DOHH2 (cell line): ENCODE measurements around the gene LRP2BP.

Source experiments
- H3F3A ChIP-seq: fragments of 200-600 bp; sonication (generic), shearing (Covaris generic); 2 replicates; pipeline ENCODE4 v1.6.0; 2016; ENCODE audit warnings: antibody characterized with exemption, mild to moderate bottlenecking; ENCODE audit not compliant: control insufficient read depth, insufficient read depth
- H3K27ac ChIP-seq: fragments of 200-600 bp; sonication (generic); 2 replicates; pipeline ENCODE4 v1.5.1; 2014; ENCODE audit warnings: low read depth, mild to moderate bottlenecking, low read length, moderate library complexity
- H3K27me3 ChIP-seq: fragments of 200-600 bp; sonication (generic); 2 replicates; pipeline ENCODE4 v1.6.1; 2014; ENCODE audit warnings: mild to moderate bottlenecking, low read length, mixed read lengths; ENCODE audit not compliant: control insufficient read depth
- H3K36me3 ChIP-seq: fragments of 200-600 bp; sonication (generic); 2 replicates; pipeline ENCODE4 v1.6.1; 2014; ENCODE audit warnings: mild to moderate bottlenecking, low read length, moderate library complexity, mixed read lengths; ENCODE audit not compliant: control insufficient read depth
- H3K4me1 ChIP-seq: fragments of 200-600 bp; sonication (generic); 2 replicates; pipeline ENCODE4 v1.6.1; 2014; ENCODE audit warnings: mild to moderate bottlenecking, low read length, mixed read lengths; ENCODE audit not compliant: control insufficient read depth
- H3K4me2 ChIP-seq: fragments of 200-600 bp; sonication (generic); 2 replicates; pipeline ENCODE4 v1.6.0; 2014; ENCODE audit warnings: mild to moderate bottlenecking, low read length, moderate library complexity
- H3K4me3 ChIP-seq: fragments of 200-600 bp; sonication (generic); 2 replicates; pipeline ENCODE4 v1.5.1; 2014; ENCODE audit warnings: mild to moderate bottlenecking, low read length, mixed read lengths
- H3K79me2 ChIP-seq: fragments of 200-600 bp; sonication (generic); 2 replicates; pipeline ENCODE4 v1.6.1; 2014; ENCODE audit warnings: mild to moderate bottlenecking, low read length, mixed read lengths; ENCODE audit not compliant: control insufficient read depth
- H3K9me2 ChIP-seq: fragments of 200-600 bp; sonication (generic); replicated peaks from 2 replicates; pipeline ENCODE4 v1.6.1; 2014; ENCODE audit warnings: mild to moderate bottlenecking, low read length, mixed read lengths; ENCODE audit not compliant: control insufficient read depth
- H3K9me3 ChIP-seq: fragments of 200-600 bp; sonication (generic); 2 replicates; pipeline ENCODE4 v1.6.1; 2014; ENCODE audit warnings: antibody characterized with exemption, low read length, mixed read lengths; ENCODE audit not compliant: control insufficient read depth, insufficient read depth
- H4K20me1 ChIP-seq: fragments of 200-600 bp; sonication (generic); 2 replicates; pipeline ENCODE4 v1.6.0; 2014; ENCODE audit warnings: low read depth, mild to moderate bottlenecking, antibody characterized with exemption, low read length, moderate library complexity; ENCODE audit not compliant: control insufficient read depth, insufficient read depth
- CTCF ChIP-seq: fragments of 200-600 bp; sonication (generic); IDR thresholded peaks from one replicate; pipeline ENCODE4 v1.5.1; 2014; ENCODE audit warnings: antibody characterized with exemption, mild to moderate bottlenecking, low read depth, low read length; ENCODE audit not compliant: poor library complexity, severe bottlenecking
- EZH2phosphoT487 ChIP-seq: fragments of 200-600 bp; sonication (generic); IDR thresholded peaks from 2 replicates; pipeline ENCODE4 v1.6.1; 2017; ENCODE audit warnings: borderline replicate concordance, mild to moderate bottlenecking, antibody characterized with exemption, low read length, moderate library complexity, mixed read lengths

Gene LRP2BP

GRCh38 chr4:185416955-185417354 lies 21.2 kb upstream of the LRP2BP start:
- H4K20me1 ChIP-seq = no peaks in the 10 kb centered on the region
- H3K27ac ChIP-seq = no peak overlapping the region
- no peaks in the 10 kb centered on the region for H3K9me3 ChIP-seq
- TF ChIP-seq CTCF = no peak
- TF ChIP-seq EZH2phosphoT487 = no peak
- H3K4me2 ChIP-seq = no peak overlapping the region
- H3F3A ChIP-seq = no peaks in the 10 kb centered on the region
- H3K4me3 ChIP-seq = no peak overlapping the region
- H3K79me2 ChIP-seq = no peaks in the 10 kb centered on the region
- peaks cover 32% of the 10 kb centered on the region for H3K36me3 ChIP-seq
- H3K4me1 ChIP-seq = no peaks in the 10 kb centered on the region
- H3K27me3 ChIP-seq = no peaks in the 10 kb centered on the region
- no peaks in the 10 kb centered on the region for H3K9me2 ChIP-seq

- Histone ChIP-seq H3K27ac (no peak overlapping the region), H3K27me3 (no peaks in the 10 kb centered on the region), H3K9me2 (no peaks in the 10 kb centered on the region), H3F3A (no peaks in the 10 kb centered on the region), H3K4me3 (no peak overlapping the region), H3K4me1 (no peaks in the 10 kb centered on the region), H3K4me2 (no peak overlapping the region), H3K9me3 (no peaks in the 10 kb centered on the region), H3K36me3 (peaks cover 39% of the 10 kb centered on the region), H4K20me1 (no peaks in the 10 kb centered on the region), H3K79me2 (no peaks in the 10 kb centered on the region)
- TF ChIP-seq EZH2phosphoT487 (no peak), CTCF (no peak)
Measured at GRCh38 chr4:185412412-185412811, 16.7 kb upstream of the LRP2BP start.

- Histone ChIP-seq H3K79me2 (no peaks in the 10 kb centered on the region), H3F3A (no peaks in the 10 kb centered on the region), H3K27ac (no peak overlapping the region), H3K4me1 (no peaks in the 10 kb centered on the region), H3K27me3 (no peaks in the 10 kb centered on the region), H3K4me3 (no peak overlapping the region), H3K9me3 (no peaks in the 10 kb centered on the region), H3K4me2 (no peak overlapping the region), H3K9me2 (no peaks in the 10 kb centered on the region), H4K20me1 (no peaks in the 10 kb centered on the region), H3K36me3 (peaks cover 36% of the 10 kb centered on the region)
- no peak for TF ChIP-seq CTCF
- TF ChIP-seq EZH2phosphoT487 = no peak
Measured at GRCh38 chr4:185411849-185412248, 16.1 kb upstream of the LRP2BP start.

GRCh38 chr4:185408432-185408831 lies 12.7 kb upstream of the LRP2BP start:
- H3K27ac ChIP-seq = no peak overlapping the region
- TF ChIP-seq EZH2phosphoT487 (no peak), CTCF (no peak)
- H4K20me1 ChIP-seq = no peaks in the 10 kb centered on the region
- no peaks in the 10 kb centered on the region for H3F3A ChIP-seq
- H3K4me3 ChIP-seq = no peak overlapping the region
- H3K4me2 ChIP-seq = no peak overlapping the region
- no peaks in the 10 kb centered on the region for H3K9me2 ChIP-seq
- no peaks in the 10 kb centered on the region for H3K79me2 ChIP-seq
- H3K4me1 ChIP-seq = peaks cover 10% of the 10 kb centered on the region
- peaks cover 34% of the 10 kb centered on the region for H3K36me3 ChIP-seq
- no peaks in the 10 kb centered on the region for H3K9me3 ChIP-seq
- no peaks in the 10 kb centered on the region for H3K27me3 ChIP-seq
